Iris pigment epithelial cell (primary cell): ENCODE measurements around the gene DNAJA3.

Experiments
- DNase-seq: peaks from one replicate; pipeline ENCODE4 v3.0.0-alpha.2; 2011; ENCODE audit warnings: low read depth

The DNAJA3 gene

GRCh38 chr16:4425378-4426020 is at the start of gene DNAJA3:
TSS of gene DNAJA3 (plus strand) at chr16:4425868. CDS start at chr16:4425882, 14 bp downstream.
- DNase-seq = peak; percentile 97

- DNase-seq = peak; percentile 81
Observed at GRCh38 chr16:4376126-4376892, 49.4 kb upstream of the DNAJA3 start.

GRCh38 chr16:4376893-4377572 is 48.6 kb upstream of the DNAJA3 start:
- DNase-seq = no peak

GRCh38 chr16:4377573-4378154 is 48.0 kb upstream of the DNAJA3 start:
- DNase-seq = no peak

GRCh38 chr16:4378161-4378666 is 47.5 kb upstream of the DNAJA3 start:
- no peak for DNase-seq

DNA sequence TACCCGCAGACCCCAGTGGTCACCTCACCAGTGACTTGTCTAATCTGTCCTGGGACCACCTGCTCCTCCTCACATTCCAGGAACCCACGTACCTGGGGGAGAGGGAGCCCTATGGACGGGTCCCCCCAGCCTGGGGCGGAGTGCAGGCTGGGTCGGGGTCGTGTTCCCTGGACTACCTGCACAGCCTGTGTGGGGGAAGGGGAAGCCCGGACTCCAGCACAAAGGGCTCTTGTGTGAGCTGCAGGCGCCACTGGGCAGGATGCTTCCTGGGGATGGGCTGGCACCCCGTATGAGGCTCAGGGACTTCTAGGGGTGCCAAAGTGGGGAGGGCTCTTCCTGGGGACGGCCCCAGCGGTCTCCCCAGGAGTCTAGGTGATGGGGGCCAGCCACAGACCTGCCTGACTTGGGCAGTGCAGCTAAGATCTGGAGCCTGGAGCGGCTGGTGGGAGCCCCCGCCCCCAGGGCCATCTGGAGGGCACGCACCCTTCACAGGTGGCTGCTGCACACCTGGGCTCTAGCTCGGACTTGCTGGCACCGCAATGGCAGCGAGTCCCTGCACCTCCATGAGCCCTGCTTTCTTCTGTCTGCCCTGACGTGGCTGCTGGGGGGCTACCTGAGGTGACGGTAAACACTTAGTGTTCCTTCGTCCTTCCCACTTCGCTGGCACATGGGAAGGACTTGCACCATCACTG is 46.5 kb upstream of the DNAJA3 start:
- no peak for DNase-seq

DNA sequence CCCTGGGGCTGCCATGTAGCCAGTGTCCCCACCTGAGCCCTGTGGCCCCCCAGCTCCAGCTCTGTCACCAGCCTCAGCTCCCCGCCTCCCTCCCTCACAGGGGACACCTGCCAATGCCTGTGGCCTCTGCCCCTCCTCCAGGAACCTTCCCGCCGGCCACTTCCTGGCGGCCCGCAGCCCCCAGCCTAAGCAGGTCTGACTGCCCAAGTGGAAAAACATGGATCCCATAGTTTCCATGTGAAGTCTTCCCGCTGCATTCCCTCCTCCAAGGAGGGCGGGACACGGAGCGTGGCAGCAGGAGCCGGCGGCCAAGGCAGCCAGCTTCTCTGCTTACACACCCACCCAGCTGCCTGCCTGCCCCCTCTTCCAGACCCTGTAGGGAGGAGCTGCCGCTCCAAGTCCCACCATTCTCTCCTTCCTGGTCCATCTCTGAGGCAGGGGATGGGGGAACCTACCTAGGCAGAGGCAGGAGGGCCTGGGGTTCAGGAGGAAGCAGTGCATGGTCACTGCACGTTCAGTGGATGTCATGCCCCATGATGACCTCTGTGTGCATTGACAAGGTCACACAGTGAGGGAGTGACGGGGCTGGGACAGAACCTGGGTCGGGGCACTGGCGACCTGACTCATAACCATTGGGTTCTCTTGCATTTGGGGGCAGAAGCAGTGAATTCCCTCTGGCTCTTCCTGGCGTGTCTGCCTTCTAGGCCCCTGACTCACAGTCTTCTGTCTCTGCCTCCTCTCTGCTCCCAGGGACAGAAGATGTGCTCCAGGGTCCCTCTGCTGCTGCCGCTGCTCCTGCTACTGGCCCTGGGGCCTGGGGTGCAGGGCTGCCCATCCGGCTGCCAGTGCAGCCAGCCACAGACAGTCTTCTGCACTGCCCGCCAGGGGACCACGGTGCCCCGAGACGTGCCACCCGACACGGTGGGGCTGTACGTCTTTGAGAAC is 45.3 kb upstream of the DNAJA3 start:
- DNase-seq = no peak

GRCh38 chr16:4381072-4381934 is 44.4 kb upstream of the DNAJA3 start:
- no peak for DNase-seq

DNA sequence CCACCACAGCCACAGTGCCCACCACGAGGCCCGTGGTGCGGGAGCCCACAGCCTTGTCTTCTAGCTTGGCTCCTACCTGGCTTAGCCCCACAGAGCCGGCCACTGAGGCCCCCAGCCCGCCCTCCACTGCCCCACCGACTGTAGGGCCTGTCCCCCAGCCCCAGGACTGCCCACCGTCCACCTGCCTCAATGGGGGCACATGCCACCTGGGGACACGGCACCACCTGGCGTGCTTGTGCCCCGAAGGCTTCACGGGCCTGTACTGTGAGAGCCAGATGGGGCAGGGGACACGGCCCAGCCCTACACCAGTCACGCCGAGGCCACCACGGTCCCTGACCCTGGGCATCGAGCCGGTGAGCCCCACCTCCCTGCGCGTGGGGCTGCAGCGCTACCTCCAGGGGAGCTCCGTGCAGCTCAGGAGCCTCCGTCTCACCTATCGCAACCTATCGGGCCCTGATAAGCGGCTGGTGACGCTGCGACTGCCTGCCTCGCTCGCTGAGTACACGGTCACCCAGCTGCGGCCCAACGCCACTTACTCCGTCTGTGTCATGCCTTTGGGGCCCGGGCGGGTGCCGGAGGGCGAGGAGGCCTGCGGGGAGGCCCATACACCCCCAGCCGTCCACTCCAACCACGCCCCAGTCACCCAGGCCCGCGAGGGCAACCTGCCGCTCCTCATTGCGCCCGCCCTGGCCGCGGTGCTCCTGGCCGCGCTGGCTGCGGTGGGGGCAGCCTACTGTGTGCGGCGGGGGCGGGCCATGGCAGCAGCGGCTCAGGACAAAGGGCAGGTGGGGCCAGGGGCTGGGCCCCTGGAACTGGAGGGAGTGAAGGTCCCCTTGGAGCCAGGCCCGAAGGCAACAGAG is 43.5 kb upstream of the DNAJA3 start:
- no peak for DNase-seq

DNA sequence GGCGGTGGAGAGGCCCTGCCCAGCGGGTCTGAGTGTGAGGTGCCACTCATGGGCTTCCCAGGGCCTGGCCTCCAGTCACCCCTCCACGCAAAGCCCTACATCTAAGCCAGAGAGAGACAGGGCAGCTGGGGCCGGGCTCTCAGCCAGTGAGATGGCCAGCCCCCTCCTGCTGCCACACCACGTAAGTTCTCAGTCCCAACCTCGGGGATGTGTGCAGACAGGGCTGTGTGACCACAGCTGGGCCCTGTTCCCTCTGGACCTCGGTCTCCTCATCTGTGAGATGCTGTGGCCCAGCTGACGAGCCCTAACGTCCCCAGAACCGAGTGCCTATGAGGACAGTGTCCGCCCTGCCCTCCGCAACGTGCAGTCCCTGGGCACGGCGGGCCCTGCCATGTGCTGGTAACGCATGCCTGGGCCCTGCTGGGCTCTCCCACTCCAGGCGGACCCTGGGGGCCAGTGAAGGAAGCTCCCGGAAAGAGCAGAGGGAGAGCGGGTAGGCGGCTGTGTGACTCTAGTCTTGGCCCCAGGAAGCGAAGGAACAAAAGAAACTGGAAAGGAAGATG is 42.8 kb upstream of the DNAJA3 start:
- DNase-seq = no peak

GRCh38 chr16:4383591-4384444 is 41.9 kb upstream of the DNAJA3 start:
- DNase-seq = no peak

GRCh38 chr16:4384509-4384942 is 41.1 kb upstream of the DNAJA3 start:
- no peak for DNase-seq

DNA sequence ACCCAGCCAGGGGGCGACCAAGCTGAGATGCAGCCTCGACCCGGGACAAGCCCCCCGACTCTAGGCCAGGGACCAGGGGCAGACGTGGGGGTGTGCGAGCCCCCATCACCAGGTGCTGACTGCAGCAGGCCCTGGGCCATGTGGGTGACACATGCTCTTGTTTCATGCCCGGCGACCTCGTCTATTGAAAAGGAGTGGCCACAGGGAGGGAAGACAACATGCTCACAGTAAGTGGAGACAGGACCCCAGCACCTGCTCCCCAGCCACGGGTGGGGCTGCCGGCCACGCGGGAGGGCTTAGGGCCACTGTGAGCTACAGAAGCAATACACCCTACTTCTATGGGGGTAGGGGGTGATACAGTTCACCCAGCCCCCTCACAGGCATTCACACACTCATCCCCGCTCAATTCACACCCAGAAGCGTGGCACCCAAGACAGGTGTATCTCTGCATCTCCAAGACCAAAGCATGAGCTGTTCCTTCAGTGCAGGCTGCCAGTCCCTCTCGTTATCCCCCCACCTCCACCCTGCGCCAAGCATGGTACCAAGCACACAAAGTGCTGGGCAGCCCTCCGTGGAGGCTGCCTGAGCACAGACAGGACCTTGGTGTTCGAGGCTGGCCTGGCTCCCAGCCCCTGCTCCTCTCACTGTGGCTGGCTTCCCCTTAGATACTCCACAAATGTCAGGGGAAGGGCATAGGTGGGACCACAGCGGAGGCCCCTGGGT is 40.4 kb upstream of the DNAJA3 start:
- DNase-seq = no peak

DNA sequence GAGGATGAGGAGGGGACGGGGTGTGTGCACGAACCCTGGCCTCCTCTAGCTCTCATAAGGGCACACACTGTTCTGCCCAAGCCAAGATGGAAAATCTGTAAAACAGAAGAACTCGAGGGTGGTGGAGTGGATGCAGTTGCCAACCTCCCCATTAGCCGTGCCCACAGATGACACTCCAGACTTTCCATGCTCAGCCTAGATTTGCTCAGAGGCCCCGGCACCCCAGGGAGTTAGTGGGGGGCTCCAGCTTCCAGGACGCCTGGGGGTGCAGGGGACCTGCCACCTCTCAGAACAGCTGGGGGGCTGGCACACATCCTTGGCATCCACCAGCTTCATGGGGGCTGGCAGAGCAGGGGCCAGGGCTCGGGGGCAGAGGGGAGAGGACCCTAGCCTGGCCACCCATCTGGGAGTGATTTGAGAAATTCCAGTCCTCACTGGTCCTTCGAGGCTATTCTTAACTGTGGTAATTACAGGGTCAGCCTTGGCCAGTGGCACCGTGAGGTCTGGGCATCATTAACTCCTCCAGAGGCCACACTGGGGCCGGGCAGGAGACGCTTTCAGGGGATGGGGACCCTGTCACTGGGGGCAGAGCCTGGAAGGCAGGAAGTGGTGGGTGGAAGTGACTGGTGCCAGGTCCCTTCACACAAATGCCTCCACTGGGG is 39.7 kb upstream of the DNAJA3 start:
- no peak for DNase-seq

DNA sequence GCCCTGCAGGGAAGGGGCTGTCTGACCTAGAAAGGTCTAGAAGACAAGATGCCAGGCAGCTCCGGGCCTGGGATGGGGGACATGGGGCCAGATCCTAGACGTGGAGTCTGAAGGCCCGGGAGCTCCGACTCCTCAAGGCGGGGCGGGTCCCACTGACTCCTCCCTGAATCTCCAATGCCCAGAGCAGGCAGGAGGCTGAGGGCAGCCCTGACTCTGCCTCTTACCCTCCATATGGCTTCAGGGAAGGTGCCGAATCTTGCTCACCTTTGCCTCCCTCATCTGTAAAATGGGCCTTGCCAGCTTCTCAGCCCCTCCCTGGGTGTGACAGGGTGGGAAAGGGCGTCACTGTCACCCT is 39.2 kb upstream of the DNAJA3 start:
- no peak for DNase-seq

DNA sequence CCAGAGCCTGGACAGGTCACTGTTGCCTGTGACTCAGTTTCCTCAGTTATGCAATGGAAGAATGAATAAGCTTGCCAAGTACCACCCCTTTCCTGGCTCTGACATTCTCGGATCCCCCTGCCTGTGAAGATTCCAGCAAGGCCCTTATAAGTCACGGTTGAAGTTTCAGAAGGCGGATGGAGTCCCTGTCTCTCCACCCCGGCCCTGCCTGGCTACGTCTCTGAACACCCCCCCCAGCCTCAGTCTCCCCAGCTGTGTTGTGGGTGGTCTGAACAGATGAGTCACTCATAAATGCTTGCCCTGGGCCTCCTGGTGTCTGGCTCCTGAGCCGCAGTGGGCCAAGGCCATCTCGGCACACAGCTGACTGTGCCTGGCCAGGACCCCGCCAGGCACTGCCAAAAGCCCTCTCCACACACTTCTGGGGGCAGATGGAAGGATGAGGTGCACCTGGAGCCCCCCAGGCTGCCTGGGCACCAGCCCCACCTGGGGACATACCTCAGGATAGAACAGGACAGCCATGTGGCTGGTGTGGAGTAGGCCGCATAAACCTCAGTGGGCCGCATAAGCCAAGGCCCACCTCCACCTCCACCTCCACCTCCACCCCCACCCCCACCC is 38.6 kb upstream of the DNAJA3 start:
- peak; percentile 55 for DNase-seq
